HEK293 (cell line): ENCODE data around the gene NXN.

Source experiments
- CTCF ChIA-PET: fragments of 350-600 bp; formaldehyde crosslinking; extraction: SDS; loops from one replicate; lab custom pipeline; 2021; ENCODE audit warnings: antibody characterized with exemption; lab: Yijun Ruan, JAX
- POLR2A ChIA-PET: fragments of 300-600 bp; formaldehyde crosslinking; extraction: SDS; loops from one replicate; lab custom pipeline; 2020; ENCODE audit warnings: antibody characterized with exemption, inconsistent platforms; lab: Yijun Ruan, JAX
- H3K27ac ChIP-seq: fragments of 200-500 bp; sonication (Bioruptor generic); 2 replicates; pipeline ENCODE4 v1.5.1; 2014; ENCODE audit warnings: low read depth, low read length, control low read depth, inconsistent platforms; ENCODE audit errors: extremely low read depth
- H3K36me3 ChIP-seq, 2 experiments: fragments of 200-500 bp in 1 of 2; sonication (Bioruptor generic) in 1 of 2; 1 replicate in 1 of 2; 2 replicates in 1 of 2; pipeline ENCODE4 v1.5.1; 2014 to 2017; ENCODE audit warnings: inconsistent platforms in 2 of 2, low read length in 2 of 2; ENCODE audit not compliant: control insufficient read depth in 2 of 2, insufficient read depth in 1 of 2
- H3K4me1 ChIP-seq: fragments of 200-500 bp; sonication (Bioruptor generic); 2 replicates; pipeline ENCODE4 v1.5.1; 2014; ENCODE audit warnings: mild to moderate bottlenecking, low read length, inconsistent platforms; ENCODE audit not compliant: control insufficient read depth, insufficient read depth
- H3K4me3 ChIP-seq: 2 replicates; pipeline ENCODE4 v1.5.1; 2011; ENCODE audit warnings: low read depth, mild to moderate bottlenecking, control low read depth, low read length, moderate library complexity
- H3K9me3 ChIP-seq: fragments of 200-500 bp; sonication (Bioruptor generic); 2 replicates; pipeline ENCODE4 v1.5.1; 2014; ENCODE audit warnings: low read depth, low read length, inconsistent platforms; ENCODE audit not compliant: control insufficient read depth, insufficient read depth
- EGR2 ChIP-seq: fragments of 450-650 bp; formaldehyde crosslinking; IDR thresholded peaks from 2 replicates; pipeline ENCODE4 v1.5.1; 2016; ENCODE audit warnings: low read depth, missing biosample characterization, missing genetic modification characterization
- MZF1 ChIP-seq: fragments of 450-650 bp; formaldehyde crosslinking; IDR thresholded peaks from 2 replicates; pipeline ENCODE4 v1.5.1; 2017; ENCODE audit warnings: missing biosample characterization, missing genetic modification characterization, borderline replicate concordance
- SP2 ChIP-seq: fragments of 450-650 bp; formaldehyde crosslinking; IDR thresholded peaks from 2 replicates; pipeline ENCODE4 v1.5.1; 2016; ENCODE audit warnings: missing biosample characterization, missing genetic modification characterization
- SP3 ChIP-seq: fragments of 450-650 bp; formaldehyde crosslinking; IDR thresholded peaks from 2 replicates; pipeline ENCODE4 v1.5.1; 2016; ENCODE audit warnings: missing biosample characterization, missing genetic modification characterization
- TCF7L2 ChIP-seq: IDR thresholded peaks from 2 replicates; pipeline ENCODE4 v1.6.1; 2011; ENCODE audit warnings: low read depth, mild to moderate bottlenecking, inconsistent platforms, low read length, moderate library complexity, borderline replicate concordance
- ZBTB8A ChIP-seq: fragments of 450-650 bp; formaldehyde crosslinking; IDR thresholded peaks from 2 replicates; pipeline ENCODE4 v1.5.1; 2016; ENCODE audit warnings: missing biosample characterization, missing genetic modification characterization
- ZFP41 ChIP-seq: fragments of 450-650 bp; formaldehyde crosslinking; IDR thresholded peaks from 2 replicates; pipeline ENCODE4 v1.5.1; 2016; ENCODE audit warnings: missing biosample characterization, missing genetic modification characterization, borderline replicate concordance
- ZFP69B ChIP-seq: fragments of 450-650 bp; formaldehyde crosslinking; IDR thresholded peaks from 2 replicates; pipeline ENCODE4 v1.5.1; 2016; ENCODE audit warnings: missing biosample characterization, missing genetic modification characterization
- ZNF140 ChIP-seq: fragments of 450-650 bp; formaldehyde crosslinking; IDR thresholded peaks from 2 replicates; pipeline ENCODE4 v1.5.1; 2016; ENCODE audit warnings: missing biosample characterization, missing genetic modification characterization
- ZNF2 ChIP-seq: fragments of 450-650 bp; formaldehyde crosslinking; IDR thresholded peaks from 2 replicates; pipeline ENCODE4 v1.5.1; 2016; ENCODE audit warnings: missing biosample characterization, missing genetic modification characterization
- ZNF202 ChIP-seq: fragments of 450-650 bp; formaldehyde crosslinking; IDR thresholded peaks from 2 replicates; pipeline ENCODE4 v1.5.1; 2016; ENCODE audit warnings: missing biosample characterization, missing genetic modification characterization, borderline replicate concordance
- ZNF223 ChIP-seq: fragments of 450-650 bp; formaldehyde crosslinking; IDR thresholded peaks from 2 replicates; pipeline ENCODE4 v1.5.1; 2016; ENCODE audit warnings: missing biosample characterization, missing genetic modification characterization
- ZNF24 ChIP-seq: fragments of 450-650 bp; formaldehyde crosslinking; IDR thresholded peaks from 2 replicates; pipeline ENCODE4 v1.5.1; 2016; ENCODE audit warnings: missing biosample characterization, missing genetic modification characterization
- ZNF292 ChIP-seq: fragments of 450-650 bp; formaldehyde crosslinking; IDR thresholded peaks from 2 replicates; pipeline ENCODE4 v1.5.1; 2016; ENCODE audit warnings: low read depth, missing biosample characterization, missing genetic modification characterization, borderline replicate concordance
- ZNF335 ChIP-seq: fragments of 450-650 bp; formaldehyde crosslinking; conservative IDR thresholded peaks from 2 replicates; pipeline ENCODE4 v1.5.1; 2016; ENCODE audit warnings: missing biosample characterization, missing genetic modification characterization
- ZNF521 ChIP-seq: fragments of 450-650 bp; formaldehyde crosslinking; IDR thresholded peaks from 2 replicates; pipeline ENCODE4 v1.5.1; 2017; ENCODE audit warnings: missing biosample characterization, mild to moderate bottlenecking, missing genetic modification characterization
- ZNF530 ChIP-seq: fragments of 450-650 bp; formaldehyde crosslinking; IDR thresholded peaks from 2 replicates; pipeline ENCODE4 v1.5.1; 2016; ENCODE audit warnings: low read depth, missing biosample characterization, missing genetic modification characterization
- ZNF76 ChIP-seq: fragments of 450-650 bp; formaldehyde crosslinking; IDR thresholded peaks from 2 replicates; pipeline ENCODE4; 2016; ENCODE audit warnings: low read depth, missing biosample characterization, missing genetic modification characterization, borderline replicate concordance
- ZSCAN30 ChIP-seq: fragments of 450-650 bp; IDR thresholded peaks from 2 replicates; pipeline ENCODE4 v1.5.1; 2018; ENCODE audit warnings: missing biosample characterization, mild to moderate bottlenecking, missing genetic modification characterization, moderate library complexity
- TF ChIP-seq, protein P1 (sequence below): fragments of 450-650 bp; formaldehyde crosslinking; IDR thresholded peaks from 2 replicates; pipeline ENCODE4 v1.5.1; 2016; ENCODE audit warnings: missing biosample characterization, missing genetic modification characterization
- TF ChIP-seq, protein P2 (sequence below): fragments of 450-650 bp; formaldehyde crosslinking; IDR thresholded peaks from 2 replicates; pipeline ENCODE4; 2016; ENCODE audit warnings: missing biosample characterization, missing genetic modification characterization
- TF ChIP-seq, protein P3 (sequence below): fragments of 450-650 bp; formaldehyde crosslinking; IDR thresholded peaks from 2 replicates; pipeline ENCODE4 v1.5.1; 2016; ENCODE audit warnings: missing biosample characterization, missing genetic modification characterization
- TF ChIP-seq, protein P4 (sequence below): fragments of 450-650 bp; formaldehyde crosslinking; IDR thresholded peaks from 2 replicates; pipeline ENCODE4 v1.5.1; 2016; ENCODE audit warnings: missing biosample characterization, missing genetic modification characterization
- TF ChIP-seq, protein P5 (sequence below): fragments of 450-650 bp; formaldehyde crosslinking; IDR thresholded peaks from 2 replicates; pipeline ENCODE4 v1.5.1; 2016; ENCODE audit warnings: missing biosample characterization, missing genetic modification characterization
- TF ChIP-seq, protein P6 (sequence below): fragments of 450-650 bp; formaldehyde crosslinking; IDR thresholded peaks from 2 replicates; pipeline ENCODE4 v1.5.1; 2016; ENCODE audit warnings: missing biosample characterization, missing genetic modification characterization
- TF ChIP-seq, protein P7 (sequence below): fragments of 450-650 bp; formaldehyde crosslinking; IDR thresholded peaks from 2 replicates; pipeline ENCODE4 v1.5.1; 2016; ENCODE audit warnings: missing biosample characterization, missing genetic modification characterization, low read depth

The NXN gene

DNA sequence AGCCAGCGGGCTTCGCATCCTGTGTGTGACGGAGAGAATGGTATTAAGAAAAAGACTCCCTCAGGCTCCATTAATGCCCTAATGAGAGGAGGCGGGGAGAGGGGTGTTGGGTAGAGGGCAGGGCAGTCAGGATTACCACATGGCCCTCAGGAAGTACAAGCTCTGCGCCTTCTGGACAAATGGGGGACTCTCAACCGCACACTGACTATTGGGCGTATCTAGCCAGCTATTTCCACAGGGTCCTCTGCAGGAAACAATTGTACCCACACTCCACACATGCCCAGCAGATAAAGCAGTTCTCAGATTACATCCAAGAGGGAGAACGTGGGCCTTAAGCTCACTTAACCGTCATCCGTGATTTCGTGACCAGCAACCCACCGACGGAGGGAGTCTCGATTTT, 14.7 kb downstream of the NXN start (continued):
- TF ChIP-seq, protein P1, sequence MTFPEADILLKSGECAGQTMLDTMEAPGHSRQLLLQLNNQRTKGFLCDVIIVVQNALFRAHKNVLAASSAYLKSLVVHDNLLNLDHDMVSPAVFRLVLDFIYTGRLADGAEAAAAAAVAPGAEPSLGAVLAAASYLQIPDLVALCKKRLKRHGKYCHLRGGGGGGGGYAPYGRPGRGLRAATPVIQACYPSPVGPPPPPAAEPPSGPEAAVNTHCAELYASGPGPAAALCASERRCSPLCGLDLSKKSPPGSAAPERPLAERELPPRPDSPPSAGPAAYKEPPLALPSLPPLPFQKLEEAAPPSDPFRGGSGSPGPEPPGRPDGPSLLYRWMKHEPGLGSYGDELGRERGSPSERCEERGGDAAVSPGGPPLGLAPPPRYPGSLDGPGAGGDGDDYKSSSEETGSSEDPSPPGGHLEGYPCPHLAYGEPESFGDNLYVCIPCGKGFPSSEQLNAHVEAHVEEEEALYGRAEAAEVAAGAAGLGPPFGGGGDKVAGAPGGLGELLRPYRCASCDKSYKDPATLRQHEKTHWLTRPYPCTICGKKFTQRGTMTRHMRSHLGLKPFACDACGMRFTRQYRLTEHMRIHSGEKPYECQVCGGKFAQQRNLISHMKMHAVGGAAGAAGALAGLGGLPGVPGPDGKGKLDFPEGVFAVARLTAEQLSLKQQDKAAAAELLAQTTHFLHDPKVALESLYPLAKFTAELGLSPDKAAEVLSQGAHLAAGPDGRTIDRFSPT (tag by site-specific recombination) = 0 out of 2 replicates have a peak, but pooled peaks have one; percentile 41
- peak; percentile 26 for TF ChIP-seq SP2
- 0 out of 2 replicates have a peak, but pooled peaks have one; percentile 14 for TF ChIP-seq ZNF76 (tag by site-specific recombination)
- TF ChIP-seq ZBTB8A (tag by site-specific recombination) = peak; percentile 17; the same call in 1 of the 2 replicates
- TF ChIP-seq, protein P2, sequence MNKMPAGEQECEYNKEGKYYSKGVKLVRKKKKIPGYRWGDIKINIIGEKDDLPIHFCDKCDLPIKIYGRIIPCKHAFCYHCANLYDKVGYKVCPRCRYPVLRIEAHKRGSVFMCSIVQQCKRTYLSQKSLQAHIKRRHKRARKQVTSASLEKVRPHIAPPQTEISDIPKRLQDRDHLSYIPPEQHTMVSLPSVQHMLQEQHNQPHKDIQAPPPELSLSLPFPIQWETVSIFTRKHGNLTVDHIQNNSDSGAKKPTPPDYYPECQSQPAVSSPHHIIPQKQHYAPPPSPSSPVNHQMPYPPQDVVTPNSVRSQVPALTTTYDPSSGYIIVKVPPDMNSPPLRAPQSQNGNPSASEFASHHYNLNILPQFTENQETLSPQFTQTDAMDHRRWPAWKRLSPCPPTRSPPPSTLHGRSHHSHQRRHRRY = no peak
- TF ChIP-seq ZFP41 = no peak
- TF ChIP-seq ZNF335 (tag by site-specific recombination) = peak; percentile 64
- TF ChIP-seq, protein P3, sequence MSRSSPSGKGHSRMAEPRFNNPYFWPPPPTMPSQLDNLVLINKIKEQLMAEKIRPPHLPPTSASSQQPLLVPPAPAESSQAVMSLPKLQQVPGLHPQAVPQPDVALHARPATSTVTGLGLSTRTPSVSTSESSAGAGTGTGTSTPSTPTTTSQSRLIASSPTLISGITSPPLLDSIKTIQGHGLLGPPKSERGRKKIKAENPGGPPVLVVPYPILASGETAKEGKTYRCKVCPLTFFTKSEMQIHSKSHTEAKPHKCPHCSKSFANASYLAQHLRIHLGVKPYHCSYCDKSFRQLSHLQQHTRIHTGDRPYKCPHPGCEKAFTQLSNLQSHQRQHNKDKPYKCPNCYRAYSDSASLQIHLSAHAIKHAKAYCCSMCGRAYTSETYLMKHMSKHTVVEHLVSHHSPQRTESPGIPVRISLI (tag by site-specific recombination) = no peak
- no peak for TF ChIP-seq TCF7L2
- TF ChIP-seq ZFP69B (tag by site-specific recombination) = no peak
- TF ChIP-seq ZNF521 (tag by site-specific recombination) = no peak
- TF ChIP-seq, protein P4, sequence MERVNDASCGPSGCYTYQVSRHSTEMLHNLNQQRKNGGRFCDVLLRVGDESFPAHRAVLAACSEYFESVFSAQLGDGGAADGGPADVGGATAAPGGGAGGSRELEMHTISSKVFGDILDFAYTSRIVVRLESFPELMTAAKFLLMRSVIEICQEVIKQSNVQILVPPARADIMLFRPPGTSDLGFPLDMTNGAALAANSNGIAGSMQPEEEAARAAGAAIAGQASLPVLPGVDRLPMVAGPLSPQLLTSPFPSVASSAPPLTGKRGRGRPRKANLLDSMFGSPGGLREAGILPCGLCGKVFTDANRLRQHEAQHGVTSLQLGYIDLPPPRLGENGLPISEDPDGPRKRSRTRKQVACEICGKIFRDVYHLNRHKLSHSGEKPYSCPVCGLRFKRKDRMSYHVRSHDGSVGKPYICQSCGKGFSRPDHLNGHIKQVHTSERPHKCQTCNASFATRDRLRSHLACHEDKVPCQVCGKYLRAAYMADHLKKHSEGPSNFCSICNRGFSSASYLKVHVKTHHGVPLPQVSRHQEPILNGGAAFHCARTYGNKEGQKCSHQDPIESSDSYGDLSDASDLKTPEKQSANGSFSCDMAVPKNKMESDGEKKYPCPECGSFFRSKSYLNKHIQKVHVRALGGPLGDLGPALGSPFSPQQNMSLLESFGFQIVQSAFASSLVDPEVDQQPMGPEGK (tag by site-specific recombination) = peak; percentile 24; the same call in 1 of the 2 replicates
- TF ChIP-seq ZNF140 (tag by site-specific recombination) = no peak

DNA sequence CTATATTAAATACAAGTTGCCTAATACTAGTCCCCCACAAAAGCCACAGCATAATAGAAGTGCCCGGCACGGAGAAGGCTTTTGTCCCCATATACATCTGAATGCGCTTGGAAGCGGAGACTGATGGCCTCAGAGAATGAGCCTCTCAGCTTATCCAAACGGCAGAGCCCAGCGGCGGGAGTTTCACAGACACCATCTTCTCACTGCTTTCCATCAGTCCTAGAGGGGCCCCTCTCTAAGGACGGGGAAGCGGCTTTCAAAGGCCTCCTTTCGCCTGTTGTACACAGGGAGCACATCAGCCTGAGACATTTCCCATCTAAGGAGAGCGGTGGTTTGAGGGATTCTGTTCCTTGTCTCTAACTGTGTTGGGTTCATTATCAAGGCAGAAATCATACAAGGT, 16.9 kb downstream of the NXN start:
- CTCF ChIA-PET = interaction anchor here (0.6 to 2.1 kb wide), 3 partner anchors 83 to 177 kb away, joined by 3 to 7 read pairs (median 3); no protein-coding TSS in a partner anchor
- Histone ChIP-seq H3K27ac (no peak overlapping the region), H3K9me3 (no peaks in the 10 kb centered on the region), H3K4me1 (peaks cover 21% of the 10 kb centered on the region), H3K36me3 (no peaks in the 10 kb centered on the region; a peak in 1 of 3 replicates), H3K4me3 (no peak overlapping the region)
- POLR2A ChIA-PET = no interaction called here
- TF ChIP-seq ZNF223 (tag by site-specific recombination) (no peak), SP3 (tag by site-specific recombination) (no peak), ZNF24 (tag by site-specific recombination) (no peak), ZNF202 (no peak), MZF1 (tag by site-specific recombination) (no peak), ZNF530 (tag by site-specific recombination) (no peak), ZNF292 (tag by site-specific recombination) (no peak), ZNF2 (tag by site-specific recombination) (no peak), EGR2 (tag by site-specific recombination) (no peak), ZSCAN30 (tag by site-specific recombination) (no peak)
- TF ChIP-seq, protein P5, sequence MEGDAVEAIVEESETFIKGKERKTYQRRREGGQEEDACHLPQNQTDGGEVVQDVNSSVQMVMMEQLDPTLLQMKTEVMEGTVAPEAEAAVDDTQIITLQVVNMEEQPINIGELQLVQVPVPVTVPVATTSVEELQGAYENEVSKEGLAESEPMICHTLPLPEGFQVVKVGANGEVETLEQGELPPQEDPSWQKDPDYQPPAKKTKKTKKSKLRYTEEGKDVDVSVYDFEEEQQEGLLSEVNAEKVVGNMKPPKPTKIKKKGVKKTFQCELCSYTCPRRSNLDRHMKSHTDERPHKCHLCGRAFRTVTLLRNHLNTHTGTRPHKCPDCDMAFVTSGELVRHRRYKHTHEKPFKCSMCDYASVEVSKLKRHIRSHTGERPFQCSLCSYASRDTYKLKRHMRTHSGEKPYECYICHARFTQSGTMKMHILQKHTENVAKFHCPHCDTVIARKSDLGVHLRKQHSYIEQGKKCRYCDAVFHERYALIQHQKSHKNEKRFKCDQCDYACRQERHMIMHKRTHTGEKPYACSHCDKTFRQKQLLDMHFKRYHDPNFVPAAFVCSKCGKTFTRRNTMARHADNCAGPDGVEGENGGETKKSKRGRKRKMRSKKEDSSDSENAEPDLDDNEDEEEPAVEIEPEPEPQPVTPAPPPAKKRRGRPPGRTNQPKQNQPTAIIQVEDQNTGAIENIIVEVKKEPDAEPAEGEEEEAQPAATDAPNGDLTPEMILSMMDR (tag by site-specific recombination) = no peak
- TF ChIP-seq, protein P6, sequence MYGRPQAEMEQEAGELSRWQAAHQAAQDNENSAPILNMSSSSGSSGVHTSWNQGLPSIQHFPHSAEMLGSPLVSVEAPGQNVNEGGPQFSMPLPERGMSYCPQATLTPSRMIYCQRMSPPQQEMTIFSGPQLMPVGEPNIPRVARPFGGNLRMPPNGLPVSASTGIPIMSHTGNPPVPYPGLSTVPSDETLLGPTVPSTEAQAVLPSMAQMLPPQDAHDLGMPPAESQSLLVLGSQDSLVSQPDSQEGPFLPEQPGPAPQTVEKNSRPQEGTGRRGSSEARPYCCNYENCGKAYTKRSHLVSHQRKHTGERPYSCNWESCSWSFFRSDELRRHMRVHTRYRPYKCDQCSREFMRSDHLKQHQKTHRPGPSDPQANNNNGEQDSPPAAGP (tag by site-specific recombination) = no peak
- TF ChIP-seq, protein P7, sequence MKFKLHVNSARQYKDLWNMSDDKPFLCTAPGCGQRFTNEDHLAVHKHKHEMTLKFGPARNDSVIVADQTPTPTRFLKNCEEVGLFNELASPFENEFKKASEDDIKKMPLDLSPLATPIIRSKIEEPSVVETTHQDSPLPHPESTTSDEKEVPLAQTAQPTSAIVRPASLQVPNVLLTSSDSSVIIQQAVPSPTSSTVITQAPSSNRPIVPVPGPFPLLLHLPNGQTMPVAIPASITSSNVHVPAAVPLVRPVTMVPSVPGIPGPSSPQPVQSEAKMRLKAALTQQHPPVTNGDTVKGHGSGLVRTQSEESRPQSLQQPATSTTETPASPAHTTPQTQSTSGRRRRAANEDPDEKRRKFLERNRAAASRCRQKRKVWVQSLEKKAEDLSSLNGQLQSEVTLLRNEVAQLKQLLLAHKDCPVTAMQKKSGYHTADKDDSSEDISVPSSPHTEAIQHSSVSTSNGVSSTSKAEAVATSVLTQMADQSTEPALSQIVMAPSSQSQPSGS (tag by site-specific recombination) = no peak
